Activated T-helper 2 cell treated with anti-CD3 and anti-CD28 coated beads, Interferon-gamma antibody, Interleukin-2, Interleukin-4, amounts not matched to agents 10 μg/mL and 5 μg/mL and 100 μg/mL, durations not matched to agents 14 hours and 24 hours and 36 hours (primary cell): Measurements from ENCODE around the gene ADIPOR2. TPM values are rescaled to one million over a fixed set of nuclear protein-coding genes. Genes with fewer than 3 reads are reported as not detected.
"Not testable (repeated sequence)": the region's sequence is repeated elsewhere in the genome, so short reads cannot be mapped to it uniquely, and the experiment has no call there.

ENCODE experiments used
- DNase-seq: peaks from one replicate; pipeline ENCODE4 v3.0.0; 2021; ENCODE audit warnings: low spot score
- H3K27ac Mint-ChIP-seq: one replicate; pipeline ENCODE4 v1.8.0; 2021; ENCODE audit warnings: mixed read lengths
- H3K27me3 Mint-ChIP-seq: one replicate; pipeline ENCODE4 v1.8.0; 2021; ENCODE audit warnings: low read depth, mixed read lengths
- H3K36me3 Mint-ChIP-seq: one replicate; pipeline ENCODE4 v1.8.0; 2021; ENCODE audit warnings: low read depth, mixed read lengths
- H3K4me1 Mint-ChIP-seq: one replicate; pipeline ENCODE4 v1.8.0; 2021; ENCODE audit warnings: low read depth, mixed read lengths
- H3K4me3 Mint-ChIP-seq: one replicate; pipeline ENCODE4 v1.8.0; 2021; ENCODE audit warnings: low read depth, mild to moderate bottlenecking, moderate library complexity, mixed read lengths
- H3K9me3 Mint-ChIP-seq: one replicate; pipeline ENCODE4 v1.8.0; 2021; ENCODE audit warnings: mixed read lengths
- intact Hi-C: fragments of 100-400 bp; cut with micrococcal nuclease; formaldehyde crosslinking; loops from one replicate; pipeline ENCODE4 v1.15.1; 2023
- total RNA-seq: library from RNA; stranded (reverse); gene quantifications from 2 replicates; pipeline ENCODE4 v1.2.3, GENCODE V29; 2022

The ADIPOR2 gene
- total RNA-seq, 1 donor from 2014 or later, result 81.0 TPM

DNA sequence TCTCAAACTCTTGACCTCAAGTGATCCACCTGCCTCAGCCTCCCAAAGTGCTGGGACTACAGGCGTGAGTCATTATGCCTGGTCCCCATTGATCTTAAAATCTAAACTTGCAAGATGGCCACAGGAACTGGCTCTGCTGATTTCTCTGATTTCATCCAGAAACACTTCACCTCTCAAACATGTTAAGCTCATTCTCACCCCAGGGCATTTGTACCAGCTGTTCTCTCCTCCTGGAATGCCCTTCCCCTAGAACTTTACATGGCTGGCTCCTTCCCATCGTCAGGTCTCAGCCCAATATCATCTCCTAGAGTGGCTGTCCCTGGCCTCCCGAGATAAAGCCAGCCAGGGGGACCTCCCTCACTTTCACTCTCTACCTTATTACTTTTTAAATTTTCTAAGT is 124.2 kb downstream of the ADIPOR2 start:
- no peak for DNase-seq
- H3K4me1 Mint-ChIP-seq, result peaks cover 10% of the 10 kb centered on the region
- H3K27ac Mint-ChIP-seq, result no peak overlapping the region
- peaks cover 27% of the 10 kb centered on the region for H3K27me3 Mint-ChIP-seq
- no peak overlapping the region for H3K4me3 Mint-ChIP-seq
- H3K9me3 Mint-ChIP-seq, result no peaks in the 10 kb centered on the region
- no peaks in the 10 kb centered on the region for H3K36me3 Mint-ChIP-seq
- intact Hi-C loops, result no loop called here

DNA sequence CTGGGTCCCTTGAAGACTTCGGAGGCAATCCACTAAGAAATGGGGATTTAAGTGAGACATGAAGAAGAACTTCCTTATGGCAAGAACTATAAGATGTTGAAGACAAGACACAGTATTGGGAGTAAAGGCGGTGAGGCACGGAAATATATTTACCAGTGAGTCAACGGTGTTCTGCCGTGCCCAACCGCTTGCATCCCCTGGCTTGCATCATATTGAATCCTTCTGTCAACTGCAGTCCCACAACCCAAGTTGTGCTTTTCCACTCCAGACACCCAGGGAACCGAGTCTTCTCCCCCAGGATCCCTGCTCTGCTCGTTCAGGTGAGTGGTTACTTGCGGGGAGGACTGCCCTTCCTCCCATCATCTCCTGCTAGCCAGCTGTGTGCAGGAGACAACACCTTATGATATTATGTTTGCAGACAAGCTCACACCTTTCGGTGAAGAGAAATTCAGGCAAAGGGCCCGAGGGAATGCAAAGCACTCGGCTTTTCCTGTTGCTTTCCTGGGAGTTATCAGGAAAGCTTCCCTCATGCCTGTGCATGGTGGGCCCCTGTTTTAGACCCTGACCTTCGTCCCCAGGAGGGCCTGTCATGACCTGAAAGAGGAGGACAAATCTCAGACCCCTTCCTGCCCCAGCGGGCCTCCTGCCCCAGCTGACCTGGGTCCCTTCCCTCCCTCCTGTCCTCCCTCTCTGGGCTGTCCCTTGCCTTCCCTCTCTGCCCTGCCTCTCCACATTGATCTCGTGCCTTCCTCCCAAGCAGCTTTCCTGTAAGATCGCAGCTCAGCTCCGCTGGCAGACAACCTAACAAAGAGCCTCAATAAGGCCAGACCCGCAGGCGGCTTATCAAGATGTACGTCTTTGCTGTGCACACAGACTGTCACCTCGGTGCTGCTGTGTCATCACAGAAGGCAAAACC is 125.2 kb downstream of the ADIPOR2 start:
- intact Hi-C loops, result no loop called here
- H3K9me3 Mint-ChIP-seq, result no peaks in the 10 kb centered on the region
- H3K4me3 Mint-ChIP-seq, result no peak overlapping the region
- no peak overlapping the region for H3K27ac Mint-ChIP-seq
- H3K36me3 Mint-ChIP-seq, result no peaks in the 10 kb centered on the region
- H3K27me3 Mint-ChIP-seq, result peaks cover 33% of the 10 kb centered on the region
- peaks cover 5% of the 10 kb centered on the region for H3K4me1 Mint-ChIP-seq
- no peak for DNase-seq

DNA sequence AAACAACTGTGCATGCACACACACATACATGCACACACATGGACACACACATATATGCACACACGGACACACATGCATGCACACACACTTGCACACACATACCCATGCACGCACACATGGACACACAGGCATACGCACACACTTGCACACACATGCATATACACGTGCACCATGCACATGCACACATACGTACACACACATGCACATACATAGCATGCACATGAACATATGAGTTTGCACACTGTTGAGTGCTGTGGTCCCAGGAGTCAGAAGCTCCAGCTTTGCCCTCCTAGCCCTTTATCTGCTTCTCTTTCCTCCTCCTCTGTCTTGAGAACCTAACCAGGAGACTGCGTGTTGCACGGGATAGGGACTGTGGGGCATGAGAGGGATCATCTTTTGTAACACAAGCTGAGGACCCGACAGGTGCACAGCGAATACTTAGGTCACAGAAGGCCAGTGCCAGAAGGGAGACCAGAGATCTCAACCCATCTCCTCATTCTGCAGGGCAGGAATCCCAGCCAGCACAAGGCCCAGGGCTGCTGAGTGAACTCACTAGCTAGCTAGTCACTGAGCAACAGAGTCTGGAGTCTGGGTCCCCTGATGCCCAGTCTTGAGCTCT is 126.0 kb downstream of the ADIPOR2 start:
- Mint-ChIP-seq H3K27ac (no peak overlapping the region), H3K27me3 (peaks cover 35% of the 10 kb centered on the region), H3K4me3 (no peak overlapping the region), H3K9me3 (no peaks in the 10 kb centered on the region), H3K4me1 (peaks cover 5% of the 10 kb centered on the region), H3K36me3 (no peaks in the 10 kb centered on the region)
- DNase-seq, result no peak
- intact Hi-C loops, result no loop called here

DNA sequence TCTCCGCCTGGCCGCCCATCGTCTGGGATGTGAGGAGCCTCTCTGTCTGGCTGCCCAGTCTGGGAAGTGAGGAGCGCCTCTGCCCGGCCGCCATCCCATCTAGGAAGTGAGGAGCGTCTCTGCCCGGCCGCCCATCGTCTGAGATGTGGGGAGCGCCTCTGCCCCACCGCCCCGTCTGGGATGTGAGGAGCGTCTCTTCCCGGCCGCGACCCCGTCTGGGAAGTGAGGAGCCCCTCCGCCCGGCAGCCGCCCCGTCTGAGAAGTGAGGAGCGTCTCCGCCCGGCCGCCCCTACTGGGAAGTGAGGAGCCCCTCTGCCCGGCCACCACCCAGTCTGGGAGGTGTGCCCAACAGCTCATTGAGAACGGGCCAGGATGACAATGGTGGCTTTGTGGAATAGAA is 127.1 kb downstream of the ADIPOR2 start:
- H3K9me3 Mint-ChIP-seq, H3K36me3 Mint-ChIP-seq, H3K27ac Mint-ChIP-seq, DNase-seq, intact Hi-C loops, H3K4me3 Mint-ChIP-seq, H3K4me1 Mint-ChIP-seq: not testable (repeated sequence)
- H3K27me3 Mint-ChIP-seq, result peaks cover 36% of the 10 kb centered on the region

DNA sequence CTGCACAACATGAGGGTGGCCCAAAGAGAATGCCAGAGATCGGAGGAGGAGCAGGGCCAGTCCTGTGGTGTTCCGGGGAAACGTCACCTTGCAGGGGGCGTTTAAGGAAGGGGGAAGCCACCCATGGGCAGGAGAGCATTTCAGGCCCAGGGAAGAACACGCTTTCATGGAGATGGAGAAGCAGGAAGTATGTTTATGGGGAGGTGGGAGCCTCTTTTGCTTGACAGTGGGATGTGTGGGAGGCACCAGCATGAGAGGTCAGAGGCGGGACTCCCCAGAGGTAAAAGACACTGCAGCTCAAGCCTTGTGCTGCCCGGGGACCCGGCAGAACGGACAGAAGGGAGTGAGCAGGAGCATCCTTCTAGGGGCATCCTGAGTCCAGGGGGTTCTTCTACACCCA is 128.2 kb downstream of the ADIPOR2 start:
- DNase-seq, result no peak
- Mint-ChIP-seq H3K9me3 (no peaks in the 10 kb centered on the region), H3K27ac (no peak overlapping the region), H3K36me3 (no peaks in the 10 kb centered on the region), H3K4me3 (no peak overlapping the region), H3K27me3 (peaks cover 38% of the 10 kb centered on the region), H3K4me1 (peaks cover 2% of the 10 kb centered on the region)
- intact Hi-C loops, result no loop called here

DNA sequence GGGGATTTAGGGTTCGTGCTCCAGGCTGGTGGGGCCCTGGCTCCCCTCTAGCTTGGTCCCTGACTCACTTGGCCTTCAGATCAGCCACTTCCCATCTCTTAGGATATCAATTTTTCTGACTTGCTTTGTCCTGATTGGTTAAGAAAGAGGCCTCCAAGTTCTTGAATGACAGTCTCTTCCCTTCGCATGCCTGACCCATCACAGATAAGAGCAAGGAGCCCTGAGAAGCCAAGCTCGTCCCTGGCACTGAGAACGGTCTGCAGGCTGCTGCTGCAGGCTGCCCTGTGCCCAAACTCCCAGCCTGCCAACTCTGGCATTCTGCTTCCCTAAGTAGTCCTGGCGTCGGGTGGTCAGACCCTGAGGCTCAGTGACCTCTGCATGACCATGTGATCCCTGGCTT is 128.7 kb downstream of the ADIPOR2 start:
- no peaks in the 10 kb centered on the region for H3K36me3 Mint-ChIP-seq
- no peak overlapping the region for H3K4me3 Mint-ChIP-seq
- no peak for DNase-seq
- intact Hi-C loops, result no loop called here
- H3K27ac Mint-ChIP-seq, result no peak overlapping the region
- H3K4me1 Mint-ChIP-seq, result peaks cover 2% of the 10 kb centered on the region
- peaks cover 36% of the 10 kb centered on the region for H3K27me3 Mint-ChIP-seq
- H3K9me3 Mint-ChIP-seq, result no peaks in the 10 kb centered on the region

DNA sequence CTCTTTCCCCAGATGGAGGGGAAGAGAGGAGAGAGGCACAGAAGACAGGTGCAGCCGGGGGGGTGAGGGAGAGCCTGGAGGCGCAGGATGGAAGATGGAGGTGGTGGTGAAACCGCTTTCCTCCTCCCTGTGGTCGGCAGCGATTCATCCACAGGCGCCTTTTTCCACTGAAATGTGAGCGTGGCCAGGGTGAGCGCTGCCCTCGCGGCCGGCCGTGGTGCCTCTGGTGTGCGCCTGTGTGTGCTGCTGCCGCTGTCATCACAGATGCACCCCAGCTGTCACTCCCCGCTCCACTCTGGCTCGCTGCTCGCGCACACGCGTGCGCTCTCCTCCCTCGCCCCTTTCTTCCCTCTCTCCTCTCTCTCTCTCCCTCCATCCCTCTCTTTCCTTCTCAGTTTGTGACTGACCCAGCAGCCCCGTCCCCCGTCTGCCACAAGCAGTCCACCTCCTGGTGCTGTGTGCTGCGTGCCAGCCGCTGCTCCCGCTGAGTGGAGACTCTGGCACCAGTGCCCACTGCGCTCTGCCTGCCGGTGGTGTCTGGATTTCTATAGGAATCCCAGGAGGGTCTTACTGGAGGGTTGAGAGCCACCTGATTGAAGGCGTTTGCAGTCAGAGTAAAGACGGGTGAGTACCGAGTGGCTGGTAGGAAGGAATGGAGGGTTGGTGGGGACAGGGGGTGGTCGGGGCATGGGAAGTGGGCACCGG is 129.5 kb downstream of the ADIPOR2 start, which contains the start of gene LRTM2:
LRTM2 (plus strand) TSS at position 375 of the 705 bp plus-strand sequence. CDS start 7,584 bp downstream, outside the sequence.
- Mint-ChIP-seq H3K27ac (no peak within 1 kb of the TSS), H3K36me3 (no peaks in the 10 kb centered on the region), H3K4me3 (no peak within 1 kb of the TSS), H3K9me3 (no peaks in the 10 kb centered on the region), H3K4me1 (peaks cover 2% of the 10 kb centered on the region), H3K27me3 (peaks cover 32% of the 10 kb centered on the region)
- intact Hi-C loops, result no loop called here
- DNase-seq, result no peak

DNA sequence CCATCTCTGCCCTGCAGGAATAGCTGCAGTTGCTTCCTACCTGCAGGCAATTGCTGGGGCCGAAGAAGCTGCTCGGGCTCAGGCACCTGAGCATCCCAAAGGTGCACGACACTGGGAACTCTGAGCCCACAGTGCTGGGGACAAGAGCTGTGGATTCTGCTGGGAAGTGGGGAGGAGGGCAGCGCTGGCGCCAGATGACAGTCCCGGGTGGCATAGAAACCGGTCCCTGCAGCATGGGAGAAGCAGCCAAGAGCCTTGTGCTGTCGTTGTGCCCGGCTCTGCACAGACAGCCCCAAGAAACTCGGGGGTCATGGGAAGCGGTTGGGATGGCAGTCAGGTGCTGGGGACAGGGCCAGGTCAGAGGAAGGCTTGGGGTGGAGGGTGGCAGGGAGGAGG is 130.0 kb downstream of the ADIPOR2 start:
- H3K9me3 Mint-ChIP-seq, result no peaks in the 10 kb centered on the region
- no peak for DNase-seq
- H3K4me3 Mint-ChIP-seq, result no peak overlapping the region
- peaks cover 2% of the 10 kb centered on the region for H3K4me1 Mint-ChIP-seq
- intact Hi-C loops, result no loop called here
- no peak overlapping the region for H3K27ac Mint-ChIP-seq
- peaks cover 30% of the 10 kb centered on the region for H3K27me3 Mint-ChIP-seq
- no peaks in the 10 kb centered on the region for H3K36me3 Mint-ChIP-seq

DNA sequence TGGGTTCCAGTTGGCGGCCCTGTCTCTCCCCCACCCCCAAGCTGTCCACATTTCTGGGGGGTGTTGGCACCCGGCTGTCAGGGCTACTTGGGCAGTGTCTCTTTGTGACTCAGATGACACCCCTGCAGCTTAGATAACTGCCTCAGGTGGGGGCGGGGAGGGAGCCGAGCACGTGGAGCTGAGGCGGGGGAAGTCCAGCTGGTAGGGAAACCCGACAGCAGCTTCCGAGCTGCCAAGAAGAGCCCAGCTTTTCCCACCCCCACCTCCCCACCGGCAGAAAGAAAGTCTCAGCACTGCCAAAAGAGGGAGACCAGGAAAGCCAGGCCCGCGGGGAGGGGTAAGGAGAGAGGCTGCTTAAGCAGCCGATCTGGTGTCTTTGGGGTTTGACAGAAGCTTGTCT is 130.9 kb downstream of the ADIPOR2 start:
- Mint-ChIP-seq H3K4me1 (peaks cover 2% of the 10 kb centered on the region), H3K4me3 (no peak overlapping the region), H3K27ac (no peak overlapping the region), H3K36me3 (no peaks in the 10 kb centered on the region), H3K27me3 (peaks cover 27% of the 10 kb centered on the region), H3K9me3 (no peaks in the 10 kb centered on the region)
- DNase-seq, result no peak
- intact Hi-C loops, result no loop called here

DNA sequence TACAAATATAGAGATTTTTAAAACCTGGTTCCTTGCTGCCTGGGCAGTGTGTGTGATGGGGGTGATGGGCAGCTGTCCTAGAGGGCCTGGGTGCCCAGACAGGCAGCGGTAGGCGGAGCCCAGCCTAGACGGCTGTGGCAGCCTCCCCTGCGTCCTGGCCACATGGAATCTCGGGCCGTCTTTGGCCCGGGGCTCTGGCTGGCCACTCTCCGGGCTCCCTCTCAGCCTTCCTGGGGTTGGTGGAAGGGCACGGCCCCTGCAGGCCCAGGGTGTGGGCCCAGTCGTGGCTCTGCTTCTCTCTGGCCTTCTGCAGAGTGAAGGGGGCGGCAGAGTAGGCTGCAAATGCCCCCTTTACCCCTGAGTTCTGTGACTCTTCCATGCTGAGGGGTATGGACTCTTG is 131.8 kb downstream of the ADIPOR2 start:
- Mint-ChIP-seq H3K36me3 (no peaks in the 10 kb centered on the region), H3K4me3 (no peak overlapping the region), H3K9me3 (no peaks in the 10 kb centered on the region), H3K27me3 (peaks cover 27% of the 10 kb centered on the region), H3K4me1 (peaks cover 2% of the 10 kb centered on the region), H3K27ac (no peak overlapping the region)
- intact Hi-C loops, result no loop called here
- no peak for DNase-seq

DNA sequence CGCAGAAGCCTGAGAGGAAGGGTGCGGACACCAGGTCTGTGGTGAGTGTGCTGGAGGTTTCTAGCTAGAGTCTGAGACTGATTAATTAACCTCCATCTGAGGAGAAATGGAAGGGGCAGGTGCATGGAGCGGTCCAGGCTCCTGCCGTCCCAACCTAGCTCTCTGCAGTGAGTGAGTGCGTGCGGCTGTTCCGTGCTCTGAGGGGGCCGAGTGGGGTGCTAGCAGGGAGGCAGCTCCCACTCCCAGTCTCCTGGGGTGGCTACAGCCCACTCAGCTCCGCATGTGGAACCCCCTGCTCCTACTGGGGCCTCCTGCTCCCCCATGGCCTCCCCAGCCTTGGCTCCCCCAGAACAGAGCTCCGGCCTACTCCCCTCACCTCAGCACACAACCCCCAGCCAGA is 132.4 kb downstream of the ADIPOR2 start:
- no peaks in the 10 kb centered on the region for H3K9me3 Mint-ChIP-seq
- H3K27me3 Mint-ChIP-seq, result peaks cover 27% of the 10 kb centered on the region
- no peak for DNase-seq
- H3K27ac Mint-ChIP-seq, result no peak overlapping the region
- peaks cover 2% of the 10 kb centered on the region for H3K4me1 Mint-ChIP-seq
- intact Hi-C loops, result no loop called here
- H3K4me3 Mint-ChIP-seq, result no peak overlapping the region
- no peaks in the 10 kb centered on the region for H3K36me3 Mint-ChIP-seq

DNA sequence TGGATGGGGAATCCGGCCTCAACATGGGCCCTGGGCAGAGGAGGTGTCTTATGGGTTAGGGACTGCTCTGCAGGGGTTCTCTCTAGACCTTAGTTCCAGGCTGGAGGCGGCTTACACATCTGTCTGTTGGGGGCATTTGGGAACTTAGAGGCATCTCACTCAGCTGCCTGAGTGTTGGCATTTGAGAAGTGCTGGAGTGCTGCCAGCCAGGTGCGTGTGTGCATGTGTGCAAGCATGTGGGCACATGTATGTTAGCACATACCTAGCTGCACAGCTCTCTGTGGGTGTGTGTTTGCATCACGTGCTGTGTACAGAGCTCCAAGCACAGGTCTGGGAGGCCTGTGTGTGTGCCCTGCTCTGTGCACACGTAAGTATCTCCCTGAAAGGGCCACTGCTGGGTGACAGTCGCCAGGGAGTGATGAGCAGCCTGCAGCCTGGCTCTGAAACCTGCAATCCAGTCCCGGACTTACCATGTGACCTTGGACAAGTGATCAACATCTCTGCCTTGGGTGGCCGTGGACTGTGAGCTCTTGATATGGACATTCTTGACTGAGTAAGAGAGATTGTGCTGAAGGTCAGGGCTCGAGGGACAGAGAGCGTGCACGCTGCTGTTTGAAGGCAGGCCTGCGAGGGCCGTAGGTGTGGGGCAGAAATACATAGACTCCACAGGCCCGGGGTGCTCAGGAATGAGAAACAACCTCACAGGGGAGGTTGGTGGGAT is 134.7 kb downstream of the ADIPOR2 start:
- Mint-ChIP-seq H3K9me3 (no peaks in the 10 kb centered on the region), H3K4me3 (no peak overlapping the region), H3K4me1 (no peaks in the 10 kb centered on the region), H3K27ac (no peak overlapping the region), H3K27me3 (peaks cover 10% of the 10 kb centered on the region), H3K36me3 (no peaks in the 10 kb centered on the region)
- no peak for DNase-seq
- intact Hi-C loops, result no loop called here
